K562 (cell line): Measurements from ENCODE around the gene IRF9. TPM values are rescaled to one million over a fixed set of nuclear protein-coding genes. Genes with fewer than 3 reads are reported as not detected.
A peak's percentile ranks its signal among the peaks of the same experiment; 100 is the strongest.

Experiments used
- ADNP ChIP-seq: fragments of 200-800 bp; sonication (Bioruptor generic); IDR thresholded peaks from 2 replicates; pipeline ENCODE4 v1.6.1; 2016; ENCODE audit warnings: missing genetic modification characterization, missing compliant biosample characterization
- CBX3 ChIP-seq, 2 experiments: IDR thresholded peaks; 1 replicate in 1 of 2; 2 replicates in 1 of 2; pipeline ENCODE4 v1.6.1; 2012; ENCODE audit warnings: inconsistent platforms in 2 of 2, low read length in 2 of 2, borderline replicate concordance in 1 of 2, control low read depth in 1 of 2
- DACH1 ChIP-seq: fragments of 450-650 bp; IDR thresholded peaks from 2 replicates; pipeline ENCODE4 v1.6.1; 2018; ENCODE audit not compliant: partially characterized antibody
- GABPB2 ChIP-seq: fragments of 250-450 bp; sonication (Bioruptor Pico); conservative IDR thresholded peaks from 2 replicates; pipeline ENCODE4 v1.5.1; 2021; ENCODE audit warnings: mild to moderate bottlenecking
- MXI1 ChIP-seq: IDR thresholded peaks from 2 replicates; pipeline ENCODE4 v1.6.1; 2011; ENCODE audit warnings: low read depth, mild to moderate bottlenecking, improper control_type of control experiment, low read length
- NFATC3 ChIP-seq: fragments of 450-650 bp; IDR thresholded peaks from 2 replicates; pipeline ENCODE4 v1.6.1; 2017; ENCODE audit warnings: mild to moderate bottlenecking
- NFIC ChIP-seq: fragments of 450-650 bp; IDR thresholded peaks from 2 replicates; pipeline ENCODE4 v1.6.1; 2017; ENCODE audit warnings: mild to moderate bottlenecking, inconsistent platforms
- ZBTB17 ChIP-seq: fragments of 450-650 bp; formaldehyde crosslinking; IDR thresholded peaks from 2 replicates; pipeline ENCODE4 v1.4.0; 2020; ENCODE audit warnings: mild to moderate bottlenecking
- ZNF830 ChIP-seq: fragments of 250-450 bp; sonication (Bioruptor Pico); IDR thresholded peaks from 2 replicates; pipeline ENCODE4 v1.5.0; 2021; ENCODE audit warnings: mild to moderate bottlenecking
- polyA plus RNA-seq, 8 experiments: library from polyadenylated mRNA; depleted of rRNA in 4 of 8; stranded (reverse) in 5 of 8; unstranded in 3 of 8; fragments of >200 nt; fragmentation: Nextera tagmentation in 2 of 8; fragmentation: Illumina TruSeq in 1 of 8; extraction: Ambion mirVana in 2 of 8; extraction: Trizol in 1 of 8; gene quantifications; 2 replicates each; pipeline versions ENCODE4 v1.2.1 to v1.2.3, GENCODE V29; 2011 to 2014; ENCODE audit warnings: inconsistent platforms in 1 of 8, missing spikeins in 1 of 8
- total RNA-seq, 7 experiments: library from RNA; depleted of rRNA in 6 of 7; stranded (reverse); fragments of >200 nt in 6 of 7; fragmentation: Illumina TruSeq in 2 of 7; extraction: Trizol in 2 of 7; gene quantifications; 2 replicates each; pipeline versions ENCODE4 v1.2.1 to v1.2.3, GENCODE V29; 2011 to 2021; ENCODE audit warnings: low replicate concordance in 1 of 7
- TF ChIP-seq, protein P1 (sequence below): fragments of 250-450 bp; sonication (Bioruptor Pico); IDR thresholded peaks from 2 replicates; pipeline ENCODE4 v1.4.0; 2020
- TF ChIP-seq, protein P2 (sequence below): fragments of 250-450 bp; sonication (Bioruptor Pico); IDR thresholded peaks from 2 replicates; pipeline ENCODE4 v1.5.0; 2020; ENCODE audit warnings: mild to moderate bottlenecking
- TF ChIP-seq, protein P3 (sequence below), 2 experiments: fragments of 450-650 bp; formaldehyde crosslinking in 1 of 2; IDR thresholded peaks; 2 replicates each; pipeline versions ENCODE4 v1.4.0 to v1.6.1; 2014 to 2020; ENCODE audit warnings: mild to moderate bottlenecking in 2 of 2, borderline replicate concordance in 1 of 2, low read depth in 1 of 2
- TF ChIP-seq, protein P4 (sequence below): fragments of 450-650 bp; IDR thresholded peaks from 2 replicates; pipeline ENCODE4 v1.7.0; 2016; ENCODE audit warnings: borderline replicate concordance

IRF9 gene
- total and polyA plus RNA-seq, 9 of the 15 experiments (the other 6 are each of a cell fraction or from before 2014, with no cell fraction given) = 0.79 to 14.8 (median 6.1) TPM

DNA sequence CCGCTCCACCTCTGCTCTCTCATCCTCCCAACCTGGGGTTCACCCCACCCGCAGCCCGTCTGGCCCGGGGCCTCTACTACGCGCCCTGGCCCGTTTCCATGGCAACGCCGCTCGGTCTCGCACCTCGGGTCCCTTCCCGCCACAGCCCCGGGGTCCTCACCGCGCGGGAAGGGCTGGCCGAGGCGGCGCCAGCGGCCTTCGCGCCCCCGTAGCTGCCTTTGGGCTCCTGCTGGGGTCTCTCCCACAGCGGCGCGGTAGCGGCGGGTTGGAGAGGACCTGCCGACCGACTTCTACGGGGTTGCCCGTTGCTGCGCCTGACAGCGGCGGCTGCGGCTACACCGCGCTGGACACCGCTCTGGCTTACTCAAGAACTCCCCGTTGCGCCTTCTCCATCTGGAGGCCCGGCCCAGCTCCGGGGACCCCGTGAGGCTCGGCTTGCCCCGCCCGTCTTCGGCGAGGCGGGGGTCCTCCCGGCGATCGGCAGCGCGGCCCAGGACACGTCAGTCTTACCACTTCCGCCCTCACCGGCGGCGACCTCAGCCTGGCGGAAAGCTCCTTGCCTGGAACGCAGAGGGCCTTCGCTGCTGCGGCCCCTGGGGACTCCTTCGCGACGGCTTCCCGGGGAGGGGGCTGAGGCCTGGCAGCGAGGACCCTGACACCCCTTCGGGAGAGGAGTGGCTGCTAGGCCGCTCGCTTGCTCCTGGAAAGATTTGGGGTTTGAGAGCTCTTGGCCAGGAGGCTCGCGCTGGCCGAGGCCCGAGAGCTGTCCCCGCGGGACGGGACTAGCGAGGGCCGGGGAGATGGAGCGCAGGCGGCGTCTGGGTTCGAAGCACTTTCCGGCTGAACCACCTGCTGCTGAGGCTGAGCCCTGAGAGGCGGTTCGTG is 34.4 kb downstream of the IRF9 start, which contains the start of gene TM9SF1 (continued):
- TF ChIP-seq CBX3 (IDR thresholded peaks at IDR 0.05; ENCODE audit: borderline replicate concordance in 1 of 2, low read length in 2 of 2) (peak in 1 of 2 experiments; percentile 80; a peak in 1 of 3 replicates), ADNP (no peak), NFIC (peak; percentile 12), NFATC3 (no peak), ZBTB17 (CRISPR knock-in tag) (peak; percentile 29), GABPB2 (no peak), MXI1 (no peak), ZNF830 (CRISPR knock-in tag) (no peak), DACH1 (peak; percentile 86)
- TF ChIP-seq, protein P1, sequence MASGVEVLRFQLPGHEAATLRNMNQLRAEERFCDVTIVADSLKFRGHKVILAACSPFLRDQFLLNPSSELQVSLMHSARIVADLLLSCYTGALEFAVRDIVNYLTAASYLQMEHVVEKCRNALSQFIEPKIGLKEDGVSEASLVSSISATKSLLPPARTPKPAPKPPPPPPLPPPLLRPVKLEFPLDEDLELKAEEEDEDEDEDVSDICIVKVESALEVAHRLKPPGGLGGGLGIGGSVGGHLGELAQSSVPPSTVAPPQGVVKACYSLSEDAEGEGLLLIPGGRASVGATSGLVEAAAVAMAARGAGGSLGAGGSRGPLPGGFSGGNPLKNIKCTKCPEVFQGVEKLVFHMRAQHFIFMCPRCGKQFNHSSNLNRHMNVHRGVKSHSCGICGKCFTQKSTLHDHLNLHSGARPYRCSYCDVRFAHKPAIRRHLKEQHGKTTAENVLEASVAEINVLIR (CRISPR knock-in tag) = peak; percentile 87
- TF ChIP-seq, protein P2, sequence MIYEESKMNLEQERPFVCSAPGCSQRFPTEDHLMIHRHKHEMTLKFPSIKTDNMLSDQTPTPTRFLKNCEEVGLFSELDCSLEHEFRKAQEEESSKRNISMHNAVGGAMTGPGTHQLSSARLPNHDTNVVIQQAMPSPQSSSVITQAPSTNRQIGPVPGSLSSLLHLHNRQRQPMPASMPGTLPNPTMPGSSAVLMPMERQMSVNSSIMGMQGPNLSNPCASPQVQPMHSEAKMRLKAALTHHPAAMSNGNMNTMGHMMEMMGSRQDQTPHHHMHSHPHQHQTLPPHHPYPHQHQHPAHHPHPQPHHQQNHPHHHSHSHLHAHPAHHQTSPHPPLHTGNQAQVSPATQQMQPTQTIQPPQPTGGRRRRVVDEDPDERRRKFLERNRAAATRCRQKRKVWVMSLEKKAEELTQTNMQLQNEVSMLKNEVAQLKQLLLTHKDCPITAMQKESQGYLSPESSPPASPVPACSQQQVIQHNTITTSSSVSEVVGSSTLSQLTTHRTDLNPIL = no peak
- TF ChIP-seq, protein P3, sequence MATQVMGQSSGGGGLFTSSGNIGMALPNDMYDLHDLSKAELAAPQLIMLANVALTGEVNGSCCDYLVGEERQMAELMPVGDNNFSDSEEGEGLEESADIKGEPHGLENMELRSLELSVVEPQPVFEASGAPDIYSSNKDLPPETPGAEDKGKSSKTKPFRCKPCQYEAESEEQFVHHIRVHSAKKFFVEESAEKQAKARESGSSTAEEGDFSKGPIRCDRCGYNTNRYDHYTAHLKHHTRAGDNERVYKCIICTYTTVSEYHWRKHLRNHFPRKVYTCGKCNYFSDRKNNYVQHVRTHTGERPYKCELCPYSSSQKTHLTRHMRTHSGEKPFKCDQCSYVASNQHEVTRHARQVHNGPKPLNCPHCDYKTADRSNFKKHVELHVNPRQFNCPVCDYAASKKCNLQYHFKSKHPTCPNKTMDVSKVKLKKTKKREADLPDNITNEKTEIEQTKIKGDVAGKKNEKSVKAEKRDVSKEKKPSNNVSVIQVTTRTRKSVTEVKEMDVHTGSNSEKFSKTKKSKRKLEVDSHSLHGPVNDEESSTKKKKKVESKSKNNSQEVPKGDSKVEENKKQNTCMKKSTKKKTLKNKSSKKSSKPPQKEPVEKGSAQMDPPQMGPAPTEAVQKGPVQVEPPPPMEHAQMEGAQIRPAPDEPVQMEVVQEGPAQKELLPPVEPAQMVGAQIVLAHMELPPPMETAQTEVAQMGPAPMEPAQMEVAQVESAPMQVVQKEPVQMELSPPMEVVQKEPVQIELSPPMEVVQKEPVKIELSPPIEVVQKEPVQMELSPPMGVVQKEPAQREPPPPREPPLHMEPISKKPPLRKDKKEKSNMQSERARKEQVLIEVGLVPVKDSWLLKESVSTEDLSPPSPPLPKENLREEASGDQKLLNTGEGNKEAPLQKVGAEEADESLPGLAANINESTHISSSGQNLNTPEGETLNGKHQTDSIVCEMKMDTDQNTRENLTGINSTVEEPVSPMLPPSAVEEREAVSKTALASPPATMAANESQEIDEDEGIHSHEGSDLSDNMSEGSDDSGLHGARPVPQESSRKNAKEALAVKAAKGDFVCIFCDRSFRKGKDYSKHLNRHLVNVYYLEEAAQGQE (IDR thresholded peaks at IDR 0.05; ENCODE audit: borderline replicate concordance) = no peak
- TF ChIP-seq, protein P3 (CRISPR knock-in tag; IDR thresholded peaks at IDR 0.05; ENCODE audit: low read depth) = no peak
- TF ChIP-seq, protein P4, sequence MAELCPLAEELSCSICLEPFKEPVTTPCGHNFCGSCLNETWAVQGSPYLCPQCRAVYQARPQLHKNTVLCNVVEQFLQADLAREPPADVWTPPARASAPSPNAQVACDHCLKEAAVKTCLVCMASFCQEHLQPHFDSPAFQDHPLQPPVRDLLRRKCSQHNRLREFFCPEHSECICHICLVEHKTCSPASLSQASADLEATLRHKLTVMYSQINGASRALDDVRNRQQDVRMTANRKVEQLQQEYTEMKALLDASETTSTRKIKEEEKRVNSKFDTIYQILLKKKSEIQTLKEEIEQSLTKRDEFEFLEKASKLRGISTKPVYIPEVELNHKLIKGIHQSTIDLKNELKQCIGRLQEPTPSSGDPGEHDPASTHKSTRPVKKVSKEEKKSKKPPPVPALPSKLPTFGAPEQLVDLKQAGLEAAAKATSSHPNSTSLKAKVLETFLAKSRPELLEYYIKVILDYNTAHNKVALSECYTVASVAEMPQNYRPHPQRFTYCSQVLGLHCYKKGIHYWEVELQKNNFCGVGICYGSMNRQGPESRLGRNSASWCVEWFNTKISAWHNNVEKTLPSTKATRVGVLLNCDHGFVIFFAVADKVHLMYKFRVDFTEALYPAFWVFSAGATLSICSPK = no peak
